H1 (cell line): ENCODE data around the gene EVA1C. TPM values are rescaled to one million over a fixed set of nuclear protein-coding genes. Genes with fewer than 3 reads are reported as not detected.

Experiments used
- FOSL1 ChIP-seq: IDR thresholded peaks from 2 replicates; pipeline ENCODE4 v1.6.1; 2011; ENCODE audit warnings: mild to moderate bottlenecking, low read depth, low read length, moderate library complexity; ENCODE audit not compliant: insufficient read depth
- JUN ChIP-seq: IDR thresholded peaks from 2 replicates; pipeline ENCODE4 v1.6.1; 2011; ENCODE audit warnings: low read depth, mild to moderate bottlenecking, improper control_type of control experiment, low read length
- KDM5A ChIP-seq: fragments of 200-600 bp; IDR thresholded peaks from 2 replicates; pipeline ENCODE4 v1.7.1; 2012; ENCODE audit warnings: mild to moderate bottlenecking, low read length, inconsistent platforms, mixed read lengths
- SUZ12 ChIP-seq: fragments of 200-600 bp; sonication (generic); IDR thresholded peaks from 2 replicates; pipeline ENCODE4 v1.6.1; 2012; ENCODE audit warnings: mild to moderate bottlenecking, inconsistent platforms, low read length, moderate library complexity, mixed read lengths
- YY1 ChIP-seq: IDR thresholded peaks from 2 replicates; pipeline ENCODE4 v1.6.1; 2011; ENCODE audit warnings: low read depth, mild to moderate bottlenecking, low read length
- polyA plus RNA-seq, 7 experiments: library from polyadenylated mRNA; depleted of rRNA in 3 of 7; stranded (reverse) in 5 of 7; unstranded in 2 of 7; fragments of >200 nt in 5 of 7; fragments of 200-250 nt in 2 of 7; gene quantifications; 1 replicate in 5 of 7; 2 replicates in 1 of 7; 4 replicates in 1 of 7; pipeline versions ENCODE4 v1.2.1 to v1.2.3, GENCODE V29; 2011 to 2013; ENCODE audit warnings: missing spikeins in 2 of 7, mixed read lengths in 2 of 7
- total RNA-seq: library from RNA; stranded (reverse); fragmentation: NEBNext Ultra II Directional; extraction: Animal tissue kit (Norgen Biotek cat#: 25700); gene quantifications from 2 replicates; pipeline ENCODE4 v1.2.1, GENCODE V29; 2021
- TF ChIP-seq, protein P1 (sequence below): IDR thresholded peaks from 2 replicates; pipeline ENCODE4 v1.6.1; 2011; ENCODE audit warnings: low read length, improper control_type of control experiment
- TF ChIP-seq, protein P2 (sequence below): IDR thresholded peaks from 2 replicates; pipeline ENCODE4 v1.6.1; 2012; ENCODE audit warnings: inconsistent platforms
- TF ChIP-seq, protein P3 (sequence below): IDR thresholded peaks from 2 replicates; pipeline ENCODE4 v1.6.1; 2012; ENCODE audit warnings: inconsistent platforms
- TF ChIP-seq, protein P4 (sequence below): IDR thresholded peaks from 2 replicates; pipeline ENCODE4 v1.6.1; 2011; ENCODE audit warnings: low read depth, mild to moderate bottlenecking, low read length; ENCODE audit not compliant: insufficient read depth
- TF ChIP-seq, protein P5 (sequence below), 3 experiments: IDR thresholded peaks; 1 replicate in 2 of 3; 2 replicates in 1 of 3; pipeline versions ENCODE4 v1.5.1 to v1.6.1; 2011; ENCODE audit warnings: low read length in 3 of 3, mild to moderate bottlenecking in 3 of 3, inconsistent platforms in 2 of 3, low read depth in 1 of 3, moderate library complexity in 1 of 3; ENCODE audit not compliant: insufficient read depth in 1 of 3; ENCODE audit errors: control extremely low read depth in 1 of 3

EVA1C gene
- total and polyA plus RNA-seq, 2 of the 8 experiments (the other 6 are each of a cell fraction or from before 2014, with no cell fraction given): 2.6 to 3.6 TPM

DNA sequence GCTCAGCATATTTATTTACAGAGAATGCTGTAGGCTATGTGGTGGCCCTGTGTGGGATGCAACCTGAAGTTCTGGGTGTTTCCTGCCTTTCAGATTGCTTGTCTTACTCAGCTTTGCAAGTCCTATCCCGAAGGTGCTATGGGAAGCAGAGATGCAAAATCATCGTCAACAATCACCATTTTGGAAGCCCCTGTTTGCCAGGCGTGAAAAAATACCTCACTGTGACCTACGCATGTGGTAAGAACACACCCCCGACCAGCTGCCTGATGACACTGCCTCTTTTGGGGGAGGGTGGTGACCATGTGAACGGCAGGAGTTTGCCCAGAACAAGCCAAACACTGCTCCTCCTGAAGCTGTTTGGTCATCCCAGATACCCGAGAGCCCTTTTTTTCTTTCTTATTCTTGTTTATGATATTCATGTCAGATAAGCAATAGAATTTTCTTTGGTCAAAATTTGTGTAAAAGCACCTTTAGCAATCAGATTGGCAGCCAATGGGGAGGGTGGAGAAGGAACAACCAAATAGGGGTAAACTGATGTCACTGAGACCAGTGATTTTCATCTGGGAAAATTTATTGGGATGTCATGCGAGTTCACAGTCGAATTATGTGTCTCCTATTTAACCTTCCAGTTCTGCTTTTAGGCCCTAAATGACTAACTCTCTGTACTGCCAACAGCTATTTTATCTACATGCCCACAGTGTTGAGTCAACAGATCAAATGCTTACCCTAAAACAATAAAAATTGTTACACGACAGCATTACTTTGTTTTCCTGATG, 82.6 kb downstream of the EVA1C start (continued):
- TF ChIP-seq YY1: no peak
- TF ChIP-seq SUZ12: no peak
- TF ChIP-seq JUN: no peak
- TF ChIP-seq, protein P1, sequence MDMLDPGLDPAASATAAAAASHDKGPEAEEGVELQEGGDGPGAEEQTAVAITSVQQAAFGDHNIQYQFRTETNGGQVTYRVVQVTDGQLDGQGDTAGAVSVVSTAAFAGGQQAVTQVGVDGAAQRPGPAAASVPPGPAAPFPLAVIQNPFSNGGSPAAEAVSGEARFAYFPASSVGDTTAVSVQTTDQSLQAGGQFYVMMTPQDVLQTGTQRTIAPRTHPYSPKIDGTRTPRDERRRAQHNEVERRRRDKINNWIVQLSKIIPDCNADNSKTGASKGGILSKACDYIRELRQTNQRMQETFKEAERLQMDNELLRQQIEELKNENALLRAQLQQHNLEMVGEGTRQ: no peak
- TF ChIP-seq, protein P2, sequence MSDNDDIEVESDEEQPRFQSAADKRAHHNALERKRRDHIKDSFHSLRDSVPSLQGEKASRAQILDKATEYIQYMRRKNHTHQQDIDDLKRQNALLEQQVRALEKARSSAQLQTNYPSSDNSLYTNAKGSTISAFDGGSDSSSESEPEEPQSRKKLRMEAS: peak; percentile 79
- TF ChIP-seq, protein P3, sequence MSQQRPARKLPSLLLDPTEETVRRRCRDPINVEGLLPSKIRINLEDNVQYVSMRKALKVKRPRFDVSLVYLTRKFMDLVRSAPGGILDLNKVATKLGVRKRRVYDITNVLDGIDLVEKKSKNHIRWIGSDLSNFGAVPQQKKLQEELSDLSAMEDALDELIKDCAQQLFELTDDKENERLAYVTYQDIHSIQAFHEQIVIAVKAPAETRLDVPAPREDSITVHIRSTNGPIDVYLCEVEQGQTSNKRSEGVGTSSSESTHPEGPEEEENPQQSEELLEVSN: peak; percentile 27; the same call in 1 of the 2 replicates
- no peak for TF ChIP-seq KDM5A
- TF ChIP-seq, protein P4, sequence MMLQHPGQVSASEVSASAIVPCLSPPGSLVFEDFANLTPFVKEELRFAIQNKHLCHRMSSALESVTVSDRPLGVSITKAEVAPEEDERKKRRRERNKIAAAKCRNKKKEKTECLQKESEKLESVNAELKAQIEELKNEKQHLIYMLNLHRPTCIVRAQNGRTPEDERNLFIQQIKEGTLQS: no peak
- TF ChIP-seq, protein P5, sequence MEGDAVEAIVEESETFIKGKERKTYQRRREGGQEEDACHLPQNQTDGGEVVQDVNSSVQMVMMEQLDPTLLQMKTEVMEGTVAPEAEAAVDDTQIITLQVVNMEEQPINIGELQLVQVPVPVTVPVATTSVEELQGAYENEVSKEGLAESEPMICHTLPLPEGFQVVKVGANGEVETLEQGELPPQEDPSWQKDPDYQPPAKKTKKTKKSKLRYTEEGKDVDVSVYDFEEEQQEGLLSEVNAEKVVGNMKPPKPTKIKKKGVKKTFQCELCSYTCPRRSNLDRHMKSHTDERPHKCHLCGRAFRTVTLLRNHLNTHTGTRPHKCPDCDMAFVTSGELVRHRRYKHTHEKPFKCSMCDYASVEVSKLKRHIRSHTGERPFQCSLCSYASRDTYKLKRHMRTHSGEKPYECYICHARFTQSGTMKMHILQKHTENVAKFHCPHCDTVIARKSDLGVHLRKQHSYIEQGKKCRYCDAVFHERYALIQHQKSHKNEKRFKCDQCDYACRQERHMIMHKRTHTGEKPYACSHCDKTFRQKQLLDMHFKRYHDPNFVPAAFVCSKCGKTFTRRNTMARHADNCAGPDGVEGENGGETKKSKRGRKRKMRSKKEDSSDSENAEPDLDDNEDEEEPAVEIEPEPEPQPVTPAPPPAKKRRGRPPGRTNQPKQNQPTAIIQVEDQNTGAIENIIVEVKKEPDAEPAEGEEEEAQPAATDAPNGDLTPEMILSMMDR (IDR thresholded peaks at IDR 0.05; ENCODE audit: control extremely low read depth in 1 of 3, insufficient read depth in 1 of 3, low read depth in 1 of 3, low read length in 3 of 3): no peak
- TF ChIP-seq FOSL1: no peak
